Karpas-422 (cell line): Measurements from ENCODE around the gene LCE1D. TPM values are rescaled to one million over a fixed set of nuclear protein-coding genes. Genes with fewer than 3 reads are reported as not detected.

Experiments used
- DNase-seq: peaks from one replicate; pipeline ENCODE4 v3.0.0-alpha.2; 2015
- H2AFZ ChIP-seq: fragments of 200-600 bp; sonication (generic); 2 replicates; pipeline ENCODE4 v1.6.1; 2014; ENCODE audit warnings: antibody characterized with exemption, low read length, mixed read lengths
- H3K27ac ChIP-seq: fragments of 200-600 bp; sonication (generic); 2 replicates; pipeline ENCODE4 v1.5.1; 2014; ENCODE audit warnings: mild to moderate bottlenecking, low read length, moderate library complexity
- H3K27me3 ChIP-seq: fragments of 200-600 bp; sonication (generic); 2 replicates; pipeline ENCODE4 v1.6.1; 2014; ENCODE audit warnings: low read length, mixed read lengths
- H3K36me3 ChIP-seq: fragments of 200-600 bp; sonication (generic); 2 replicates; pipeline ENCODE4 v1.6.1; 2014; ENCODE audit warnings: low read length, mixed read lengths; ENCODE audit not compliant: insufficient read depth
- H3K4me1 ChIP-seq: fragments of 200-600 bp; sonication (generic); 2 replicates; pipeline ENCODE4 v1.6.1; 2014; ENCODE audit warnings: mild to moderate bottlenecking, low read length, mixed read lengths
- H3K4me2 ChIP-seq: fragments of 200-600 bp; sonication (generic); 2 replicates; pipeline ENCODE4 v1.6.1; 2014; ENCODE audit warnings: low read length, low read depth, mild to moderate bottlenecking; ENCODE audit not compliant: poor library complexity, severe bottlenecking
- H3K4me3 ChIP-seq: fragments of 200-600 bp; sonication (generic); 2 replicates; pipeline ENCODE4 v1.5.1; 2014; ENCODE audit warnings: mild to moderate bottlenecking, antibody characterized with exemption, low read length, mixed read lengths
- H3K79me2 ChIP-seq: fragments of 200-600 bp; sonication (generic); 2 replicates; pipeline ENCODE4 v1.6.1; 2014; ENCODE audit warnings: mild to moderate bottlenecking, low read length, mixed read lengths
- H3K9ac ChIP-seq: fragments of 200-600 bp; sonication (generic); 2 replicates; pipeline ENCODE4 v1.6.0; 2014; ENCODE audit warnings: low read length
- H3K9me2 ChIP-seq: fragments of 200-600 bp; sonication (generic), shearing (Covaris generic); replicated peaks from 2 replicates; pipeline ENCODE4 v1.6.0; 2014; ENCODE audit warnings: mild to moderate bottlenecking, low read length, moderate library complexity; ENCODE audit not compliant: insufficient read depth
- H3K9me3 ChIP-seq: fragments of 300-700, 200-600 bp; sonication (generic); 2 replicates; pipeline ENCODE4 v1.6.1; 2014; ENCODE audit warnings: low read length, mixed read lengths
- H4K20me1 ChIP-seq: fragments of 200-600 bp; sonication (generic); 2 replicates; pipeline ENCODE4 v1.6.1; 2014; ENCODE audit warnings: mild to moderate bottlenecking, antibody characterized with exemption, low read length, low read depth; ENCODE audit not compliant: insufficient read depth
- total RNA-seq: library from RNA; depleted of rRNA; stranded (reverse); fragments of >200 nt; shearing (Covaris generic); gene quantifications from 2 replicates; pipeline ENCODE4 v1.2.3, GENCODE V29; 2014; ENCODE audit warnings: low replicate concordance; rRNA removed

Gene LCE1D
- total RNA-seq, 1 experiment from 2014 or later: not detected

DNA sequence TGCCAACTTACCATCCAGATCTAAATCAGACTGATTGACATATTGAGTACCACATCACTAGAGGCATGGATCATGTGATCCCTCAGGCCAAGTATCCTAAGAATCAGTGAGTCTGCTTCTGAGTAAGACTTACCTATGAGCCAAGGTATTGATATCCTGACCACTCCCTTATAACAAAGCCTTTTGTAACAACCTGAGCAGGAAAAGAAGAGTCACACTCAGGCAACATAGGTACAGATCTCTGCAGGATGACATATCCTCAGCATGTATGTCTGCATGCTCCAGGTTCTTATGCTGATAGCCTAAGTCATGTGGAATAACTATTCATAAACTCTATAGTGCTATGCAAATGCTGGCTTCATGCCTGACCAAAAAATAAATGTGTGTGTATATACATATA lies 28.4 kb downstream of the LCE1D start:
- Histone ChIP-seq H3K9me3 (no peaks in the 10 kb centered on the region), H3K4me3 (no peak overlapping the region), H3K9ac (no peak overlapping the region), H3K4me2 (no peak overlapping the region), H2AFZ (no peak overlapping the region), H3K27ac (no peak overlapping the region), H4K20me1 (no peaks in the 10 kb centered on the region), H3K79me2 (no peaks in the 10 kb centered on the region), H3K4me1 (no peaks in the 10 kb centered on the region), H3K27me3 (no peaks in the 10 kb centered on the region), H3K9me2 (no peaks in the 10 kb centered on the region), H3K36me3 (no peaks in the 10 kb centered on the region)
- DNase-seq: no peak

DNA sequence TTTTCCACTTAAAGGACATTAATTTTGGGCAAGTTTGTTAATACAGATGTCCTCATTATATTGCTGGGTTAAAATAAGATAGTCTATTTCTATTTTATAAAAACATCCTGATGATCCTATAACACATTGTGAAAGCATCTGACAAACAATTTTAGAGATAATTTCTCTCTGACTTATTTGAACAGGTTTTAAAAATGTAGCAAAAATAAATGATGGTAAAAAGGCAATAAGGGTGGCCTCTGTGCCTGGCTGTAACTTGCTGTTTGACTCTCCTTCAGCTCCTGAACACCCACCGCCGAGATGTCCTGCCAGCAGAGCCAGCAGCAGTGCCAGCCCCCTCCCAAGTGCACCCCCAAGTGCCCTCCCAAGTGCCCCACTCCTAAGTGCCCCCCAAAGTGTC lies 30.7 kb downstream of the LCE1D start, which contains the start of gene LCE1A:
Gene LCE1A (plus strand): TSS at position 301 of the 400 bp plus-strand sequence. CDS start 0 bp downstream, at position 301.
- Histone ChIP-seq H3K4me2 (no peak within 1 kb of the TSS), H3K4me3 (no peak within 1 kb of the TSS), H3K27me3 (no peaks in the 10 kb centered on the region), H4K20me1 (no peaks in the 10 kb centered on the region), H3K9me2 (no peaks in the 10 kb centered on the region), H3K9ac (no peak within 1 kb of the TSS), H3K36me3 (no peaks in the 10 kb centered on the region), H2AFZ (no peak within 1 kb of the TSS), H3K4me1 (no peaks in the 10 kb centered on the region), H3K79me2 (no peaks in the 10 kb centered on the region), H3K27ac (no peak within 1 kb of the TSS), H3K9me3 (no peaks in the 10 kb centered on the region)
- DNase-seq: no peak

DNA sequence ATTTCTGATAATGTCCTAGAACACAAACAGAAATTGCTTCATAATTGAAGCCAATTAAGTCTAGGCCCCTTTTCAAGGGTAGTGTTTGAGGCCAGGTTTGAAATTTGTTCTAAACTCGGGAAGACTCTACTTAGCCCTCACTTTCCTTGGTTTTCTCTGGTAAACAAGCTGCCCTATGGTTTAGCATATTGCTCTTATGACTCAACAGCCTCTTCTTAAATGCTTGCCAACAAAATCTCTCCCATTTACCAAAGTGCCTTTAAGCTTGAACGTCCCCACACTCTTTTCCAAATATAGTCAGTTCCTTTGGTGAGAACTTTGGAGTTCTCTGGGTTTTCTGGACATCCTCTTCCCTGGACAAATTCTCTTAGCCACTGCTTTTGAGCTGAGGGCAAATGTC lies 40.3 kb downstream of the LCE1D start:
- H3K36me3 ChIP-seq: no peaks in the 10 kb centered on the region
- H3K9me2 ChIP-seq: no peaks in the 10 kb centered on the region
- H3K9me3 ChIP-seq: no peaks in the 10 kb centered on the region
- no peaks in the 10 kb centered on the region for H3K4me1 ChIP-seq
- H3K27ac ChIP-seq: no peak overlapping the region
- no peak overlapping the region for H2AFZ ChIP-seq
- H3K4me2 ChIP-seq: no peak overlapping the region
- H3K27me3 ChIP-seq: no peaks in the 10 kb centered on the region
- no peak overlapping the region for H3K4me3 ChIP-seq
- H4K20me1 ChIP-seq: no peaks in the 10 kb centered on the region
- no peaks in the 10 kb centered on the region for H3K79me2 ChIP-seq
- DNase-seq: no peak
- no peak overlapping the region for H3K9ac ChIP-seq

DNA sequence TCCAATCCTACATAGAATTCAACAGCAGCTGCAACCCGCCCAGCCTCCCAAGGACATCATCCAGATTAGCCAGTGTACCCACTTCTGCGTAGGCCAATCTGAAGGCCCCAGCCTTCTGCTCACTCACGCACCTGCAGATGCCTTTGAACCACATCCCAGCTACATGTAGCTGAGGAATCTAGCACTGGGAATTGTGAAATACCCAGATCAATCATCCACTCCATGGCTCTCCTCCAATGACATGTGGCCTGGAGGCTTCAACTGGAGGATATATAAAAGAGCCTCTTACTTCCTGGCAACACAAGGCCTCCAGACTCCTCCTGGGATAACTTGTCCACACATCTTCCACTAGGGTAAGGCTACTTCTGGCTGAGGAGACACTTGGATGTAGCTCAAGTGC lies 46.0 kb downstream of the LCE1D start, which contains the start of gene LCE6A:
Gene LCE6A (plus strand): TSS at position 301 of the 400 bp plus-strand sequence. CDS start 665 bp downstream, outside the sequence.
- Histone ChIP-seq H4K20me1 (no peaks in the 10 kb centered on the region), H3K4me3 (no peak within 1 kb of the TSS), H3K9me2 (no peaks in the 10 kb centered on the region), H3K79me2 (no peaks in the 10 kb centered on the region), H3K27me3 (no peaks in the 10 kb centered on the region), H2AFZ (no peak within 1 kb of the TSS), H3K4me1 (no peaks in the 10 kb centered on the region), H3K9me3 (no peaks in the 10 kb centered on the region), H3K4me2 (no peak within 1 kb of the TSS), H3K27ac (no peak within 1 kb of the TSS), H3K9ac (no peak within 1 kb of the TSS), H3K36me3 (no peaks in the 10 kb centered on the region)
- no peak for DNase-seq

Other genes with a start within 250 kb of the LCE1D start
- gene LCE3E, start 229.9 kb upstream of the LCE1D start, total RNA-seq: not detected in 2 replicates
- not detected in 2 replicates for gene LCE3D, start 216.2 kb upstream of the LCE1D start, total RNA-seq
- not detected in 2 replicates for gene LCE3C, start 196.5 kb upstream of the LCE1D start, total RNA-seq
- not detected in 2 replicates for gene LCE3B, start 182.9 kb upstream of the LCE1D start, total RNA-seq
- not detected in 2 replicates for gene LCE3A, start 173.6 kb upstream of the LCE1D start, total RNA-seq
- gene LCE2D, start 133.3 kb upstream of the LCE1D start, total RNA-seq: not detected in 2 replicates
- not detected in 2 replicates for gene LCE2C, start 121.4 kb upstream of the LCE1D start, total RNA-seq
- gene LCE2B, start 110.6 kb upstream of the LCE1D start, total RNA-seq: not detected in 2 replicates
- gene LCE2A, start 98.4 kb upstream of the LCE1D start, total RNA-seq: not detected in 2 replicates
- gene LCE4A, start 88.6 kb upstream of the LCE1D start, total RNA-seq: not detected in 2 replicates
- gene KPRP, start 38.7 kb upstream of the LCE1D start, total RNA-seq: not detected in 2 replicates
- gene LCE1F, start 21.6 kb upstream of the LCE1D start, total RNA-seq: not detected in 2 replicates
- not detected in 2 replicates for gene LCE1E, start 10.5 kb upstream of the LCE1D start, total RNA-seq
- not detected in 2 replicates for gene LCE1C, start 9.9 kb downstream of the LCE1D start, total RNA-seq
- not detected in 2 replicates for gene LCE1B, start 15.2 kb downstream of the LCE1D start, total RNA-seq
- gene LCE1A, start 30.8 kb downstream of the LCE1D start, total RNA-seq: not detected in 2 replicates
- not detected in 2 replicates for gene LCE6A, start 46.1 kb downstream of the LCE1D start, total RNA-seq
- gene LCE7A, start 63.3 kb downstream of the LCE1D start, total RNA-seq: not detected in 2 replicates
- gene SMCP, start 81.6 kb downstream of the LCE1D start, total RNA-seq: not detected in 2 replicates
- not detected in 2 replicates for gene IVL, start 111.8 kb downstream of the LCE1D start, total RNA-seq
- not detected in 2 replicates for gene SPRR5, start 150.5 kb downstream of the LCE1D start, total RNA-seq
- not detected in 2 replicates for gene SPRR4, start 173.9 kb downstream of the LCE1D start, total RNA-seq
- gene SPRR1A, start 187.4 kb downstream of the LCE1D start, total RNA-seq: not detected in 2 replicates
- gene SPRR3, start 205.0 kb downstream of the LCE1D start, total RNA-seq: not detected in 2 replicates
- not detected in 2 replicates for gene SPRR1B, start 234.5 kb downstream of the LCE1D start, total RNA-seq
- not detected in 2 replicates for gene SPRR2D, start 244.4 kb downstream of the LCE1D start, total RNA-seq